Measurements from ENCODE around the gene RPS21.
A peak's percentile ranks its signal among the peaks of the same experiment; 100 is the strongest.

Gene RPS21

DNA sequence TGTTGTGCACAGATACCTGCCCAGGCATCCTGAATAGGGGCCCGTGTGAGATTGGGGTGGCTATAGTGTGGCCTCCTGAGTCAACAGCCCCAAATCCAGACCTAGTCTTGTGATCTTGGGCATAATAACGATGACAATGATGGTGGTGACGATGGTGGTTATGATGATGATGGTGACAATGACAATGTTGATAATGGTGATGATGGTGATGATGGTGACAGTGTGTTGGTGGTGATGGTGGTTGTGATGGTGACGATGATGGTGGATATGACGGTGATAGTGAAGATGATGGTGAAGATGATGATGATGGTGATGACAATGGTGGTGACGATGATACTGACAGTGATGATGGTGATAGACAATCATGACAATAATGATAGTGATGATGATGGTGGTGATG is 5.1 kb upstream of the RPS21 start:
- no peak for DNase-seq

DNA sequence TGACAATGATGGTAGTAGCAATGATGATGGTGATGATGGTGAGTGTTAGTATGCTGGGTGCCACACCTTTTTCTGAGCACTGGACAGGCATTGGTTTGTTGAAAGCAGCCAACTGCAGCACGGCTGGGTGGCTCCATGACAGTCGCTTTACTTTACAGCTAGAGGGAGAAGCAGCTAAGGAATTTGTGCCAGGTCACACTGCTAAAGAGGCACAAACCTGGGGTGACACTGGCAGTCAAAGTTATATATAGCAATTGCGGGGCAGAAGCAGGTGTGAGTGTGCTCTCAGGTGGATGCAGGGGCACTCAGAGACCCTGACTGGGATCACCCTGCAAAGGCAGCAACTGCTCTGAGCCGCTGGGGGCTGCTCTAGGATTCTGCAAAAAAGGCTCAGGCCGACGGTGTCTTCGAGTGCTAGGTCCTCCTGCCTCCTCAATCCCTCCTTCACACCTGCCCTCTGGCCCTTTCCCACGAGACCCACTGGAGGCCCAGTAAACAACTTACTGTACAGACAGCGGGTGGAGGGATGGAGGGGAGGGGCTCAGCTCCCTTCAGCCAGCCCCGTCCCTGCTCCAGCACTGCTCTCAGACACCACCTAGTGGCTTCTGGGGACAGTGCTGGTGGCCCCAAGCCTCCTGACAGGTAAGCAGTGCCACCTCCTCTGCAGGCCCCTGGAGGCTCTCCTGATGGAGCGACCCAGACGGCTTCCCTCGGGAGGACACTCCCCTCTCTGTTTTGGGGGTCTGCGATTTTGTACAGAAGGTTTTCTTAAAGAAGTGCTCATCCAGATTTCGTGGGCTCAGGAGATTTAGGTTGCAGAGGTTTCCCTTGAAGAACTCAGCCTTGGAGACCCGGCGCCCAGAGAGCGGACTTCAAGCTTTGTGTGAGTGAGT is 4.4 kb upstream of the RPS21 start:
- peak; percentile 59 to 71 for DNase-seq

DNA sequence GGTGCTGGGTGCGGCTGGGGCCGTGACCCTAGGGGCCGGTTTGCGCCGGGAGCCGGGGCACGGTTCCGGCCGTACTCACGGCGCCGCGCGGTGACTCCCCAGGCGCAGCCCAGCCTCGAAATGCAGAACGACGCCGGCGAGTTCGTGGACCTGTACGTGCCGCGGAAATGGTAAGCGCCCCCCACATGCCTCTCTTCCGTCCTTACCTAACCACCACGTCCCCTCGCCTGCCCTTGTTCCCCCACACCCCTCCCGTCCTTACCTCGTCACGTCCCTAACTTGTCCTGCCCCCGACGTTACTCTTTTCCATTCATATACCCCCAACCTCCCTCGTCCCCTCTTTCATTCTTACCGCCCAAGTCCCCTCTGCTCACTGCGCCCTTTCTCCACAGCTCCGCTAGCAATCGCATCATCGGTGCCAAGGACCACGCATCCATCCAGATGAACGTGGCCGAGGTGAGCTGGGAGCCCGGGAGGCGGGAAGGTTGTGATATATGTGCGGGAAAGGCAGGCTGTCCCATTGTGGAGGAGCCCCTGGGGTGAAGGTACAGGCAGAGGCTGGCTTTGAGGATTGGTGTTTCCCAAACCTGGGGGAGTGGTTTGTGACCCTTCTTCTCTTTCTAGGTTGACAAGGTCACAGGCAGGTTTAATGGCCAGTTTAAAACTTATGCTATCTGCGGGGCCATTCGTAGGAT is 463 bp downstream of the RPS21 start:
- DNase-seq = no peak

DNA sequence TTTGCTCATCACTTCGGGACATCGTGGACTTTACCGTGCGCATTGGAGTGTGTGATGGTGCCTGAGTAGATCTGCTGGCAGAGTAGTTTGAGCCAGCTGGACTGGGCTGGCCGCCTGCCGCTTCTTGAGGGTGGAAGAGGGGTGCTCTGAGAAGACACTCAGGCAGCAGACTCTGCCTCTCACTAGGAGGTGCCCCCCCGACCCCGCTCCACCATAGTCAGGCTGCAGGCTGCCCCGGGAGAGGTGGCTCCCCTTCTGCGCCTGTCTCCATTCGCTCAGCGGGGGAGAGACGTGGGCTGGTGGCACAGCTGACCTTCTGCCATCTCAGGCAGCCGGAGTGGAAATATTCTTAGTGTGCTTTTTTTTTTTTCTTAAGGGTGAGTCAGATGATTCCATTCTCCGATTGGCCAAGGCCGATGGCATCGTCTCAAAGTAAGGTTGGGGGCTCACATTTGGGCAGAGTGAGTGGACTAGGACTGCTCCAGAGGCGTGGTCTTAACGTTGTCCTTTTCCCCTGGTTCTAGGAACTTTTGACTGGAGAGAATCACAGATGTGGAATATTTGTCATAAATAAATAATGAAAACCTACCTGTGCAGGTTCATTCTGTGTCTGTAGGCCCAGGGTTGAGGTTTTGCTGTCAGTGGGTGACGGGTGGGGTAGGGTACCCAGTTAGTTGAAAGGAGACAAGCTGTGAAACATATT is 1.2 kb downstream of the RPS21 start:
- no peak for DNase-seq

DNA sequence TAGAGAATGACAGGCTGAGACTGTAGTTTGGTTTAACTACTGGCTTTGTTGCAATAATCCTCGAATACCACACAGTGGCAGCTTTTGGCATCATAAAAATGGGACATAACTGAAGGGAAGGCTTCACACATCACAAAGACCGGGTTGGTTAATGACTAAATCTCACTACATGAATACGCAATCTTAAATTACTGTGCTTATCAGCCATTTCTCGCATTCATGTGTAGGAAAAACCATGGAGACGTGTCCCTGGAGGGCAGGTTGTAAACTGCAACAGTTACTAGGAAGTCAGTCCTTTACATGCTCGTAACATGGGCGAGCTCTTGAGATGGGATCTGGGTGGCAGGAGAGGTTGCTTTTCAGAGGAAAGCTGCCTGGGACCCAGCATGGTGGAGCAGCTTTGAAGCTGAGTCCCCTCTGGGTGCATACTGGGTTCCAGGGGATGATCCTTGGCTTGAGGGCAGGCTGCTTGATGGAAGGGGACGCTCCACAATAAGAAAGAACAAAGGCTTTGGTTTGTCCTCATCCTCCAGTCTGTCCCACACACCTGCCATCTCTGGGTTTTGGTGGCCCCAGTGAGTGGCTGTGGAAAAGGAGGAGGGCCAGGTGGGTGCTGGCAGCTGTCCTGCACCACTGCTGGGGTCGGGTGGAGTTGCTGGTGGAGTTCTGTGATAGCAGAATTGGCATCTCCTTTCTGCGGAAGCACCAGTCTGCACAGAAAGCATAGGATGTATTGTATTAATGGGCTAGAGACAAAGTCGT is 2.1 kb downstream of the RPS21 start:
- no peak for DNase-seq

DNA sequence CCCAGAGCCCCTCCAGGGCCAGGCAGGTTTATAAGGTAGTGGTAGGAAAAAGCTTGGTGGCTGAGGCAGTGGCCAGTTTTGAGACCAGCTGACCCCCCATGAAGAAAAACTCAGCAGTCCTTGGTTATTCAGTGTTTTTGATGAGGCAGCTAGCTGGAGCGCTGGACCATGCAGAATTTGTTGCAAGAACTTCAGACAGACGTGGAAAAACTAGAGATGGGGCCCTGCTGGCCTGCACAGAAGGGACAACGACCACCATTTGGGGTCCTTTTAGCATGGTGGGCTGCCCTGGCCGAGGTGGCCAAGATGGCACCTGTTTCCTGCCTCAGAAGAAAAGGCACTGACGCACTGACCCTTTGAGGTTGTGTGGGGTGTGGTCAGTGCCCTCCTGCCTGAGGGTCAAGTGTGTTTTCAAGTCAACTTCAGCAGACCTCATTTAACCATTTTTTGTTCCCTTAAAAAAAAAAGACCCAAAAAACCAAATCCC is 2.7 kb downstream of the RPS21 start:
- DNase-seq = no peak

DNA sequence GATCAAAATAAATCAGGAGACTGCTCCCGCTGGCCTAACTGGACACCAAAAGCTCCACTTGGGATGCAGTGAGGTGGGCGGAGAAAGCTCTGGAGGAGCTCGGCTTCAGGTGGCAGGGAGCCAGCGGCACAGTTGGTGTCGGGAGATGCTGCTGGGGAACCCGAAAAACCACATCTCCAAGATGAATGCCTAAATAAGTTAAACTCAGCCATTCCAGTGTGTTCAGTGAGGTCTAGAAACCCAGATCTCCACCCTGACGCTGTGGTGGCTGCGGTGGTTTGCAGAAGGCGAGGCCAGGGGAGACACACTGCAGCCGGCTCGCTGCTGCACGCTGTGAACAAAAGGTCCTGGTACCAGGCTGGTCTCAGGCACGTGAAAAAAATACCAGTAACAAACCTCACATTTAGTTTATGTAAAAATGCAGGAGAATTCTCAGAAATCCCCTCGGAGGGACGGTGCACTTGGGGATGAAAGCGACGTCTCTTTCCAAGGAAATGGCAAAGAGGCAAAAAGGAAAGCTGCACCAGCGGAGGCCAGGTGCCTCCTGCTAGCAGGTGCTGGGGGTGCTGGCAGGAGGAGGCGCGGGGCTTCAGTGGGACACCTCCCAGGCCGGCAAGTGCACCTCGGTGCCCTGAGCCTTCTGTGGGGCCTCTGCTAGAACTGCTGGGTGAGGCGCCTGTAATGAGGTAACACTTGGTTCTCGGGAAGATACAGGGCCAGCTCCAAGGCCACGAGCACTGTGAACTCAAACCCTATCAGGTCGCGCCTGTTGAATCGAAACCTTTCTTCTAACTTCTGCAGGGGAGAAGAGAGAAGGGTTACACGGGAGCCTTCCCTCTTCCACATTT is 3.6 kb downstream of the RPS21 start:
- no peak for DNase-seq

DNA sequence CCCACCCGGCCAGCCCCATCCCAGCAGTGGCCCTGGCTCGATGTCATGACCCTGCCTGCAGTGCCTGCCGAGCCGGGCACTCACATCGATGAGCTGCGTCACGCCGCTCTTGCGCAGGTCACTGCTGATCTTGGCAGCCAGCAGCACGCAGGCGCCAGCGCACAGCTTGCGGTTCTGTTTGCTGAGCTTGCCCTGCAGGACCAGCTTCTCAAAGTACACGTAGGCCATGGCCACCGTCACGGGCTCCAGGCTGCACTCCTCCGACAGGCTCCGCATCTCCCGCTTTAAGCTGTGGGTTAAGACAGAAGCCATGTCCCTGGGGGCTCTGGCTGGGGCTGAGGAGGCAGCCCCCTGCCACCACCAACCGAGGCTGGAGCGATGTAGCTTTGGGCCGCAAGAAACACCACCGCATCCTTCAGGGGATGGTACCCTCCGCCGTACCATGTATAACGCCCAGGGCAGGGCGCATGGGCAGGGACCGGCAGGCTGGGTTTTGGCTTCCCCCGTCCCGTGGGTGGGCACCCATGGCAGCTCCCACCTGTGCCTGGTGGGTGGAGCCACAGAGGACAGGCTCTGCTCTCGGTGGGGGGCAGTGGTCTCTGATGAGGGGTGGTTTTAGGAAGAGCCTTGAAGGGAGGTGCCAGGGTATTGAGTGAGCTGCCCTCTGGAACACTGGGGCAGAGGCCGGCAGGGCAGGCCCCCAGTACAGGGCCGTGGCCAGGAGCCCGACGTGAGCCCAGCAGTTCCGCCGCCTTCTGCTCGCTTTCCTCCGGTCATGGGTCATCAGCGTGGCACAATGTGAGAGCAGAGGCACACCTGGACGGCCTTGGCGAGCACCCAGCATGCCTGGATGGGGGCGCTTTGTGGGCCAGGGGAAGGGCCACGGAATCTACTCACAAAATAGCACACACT is 4.5 kb downstream of the RPS21 start:
- no peak for DNase-seq

DNA sequence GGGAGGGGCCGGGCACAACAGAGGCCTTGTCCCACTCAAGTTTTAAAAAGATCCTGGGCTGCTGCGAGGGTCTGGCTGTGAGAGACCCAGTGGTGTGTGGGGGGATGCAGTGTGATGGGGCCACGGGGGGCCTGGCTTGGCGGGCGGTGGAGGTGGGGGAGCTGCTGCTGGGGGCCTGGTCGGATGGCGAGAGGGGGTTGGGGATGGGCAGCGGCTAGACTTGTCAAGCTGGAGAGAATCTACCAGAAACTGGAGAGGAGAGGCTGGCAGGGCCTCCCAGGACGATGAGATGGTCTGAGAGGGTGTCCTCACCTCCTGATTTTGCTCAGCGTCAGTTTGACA is 5.1 kb downstream of the RPS21 start:
- no peak for DNase-seq

DNA sequence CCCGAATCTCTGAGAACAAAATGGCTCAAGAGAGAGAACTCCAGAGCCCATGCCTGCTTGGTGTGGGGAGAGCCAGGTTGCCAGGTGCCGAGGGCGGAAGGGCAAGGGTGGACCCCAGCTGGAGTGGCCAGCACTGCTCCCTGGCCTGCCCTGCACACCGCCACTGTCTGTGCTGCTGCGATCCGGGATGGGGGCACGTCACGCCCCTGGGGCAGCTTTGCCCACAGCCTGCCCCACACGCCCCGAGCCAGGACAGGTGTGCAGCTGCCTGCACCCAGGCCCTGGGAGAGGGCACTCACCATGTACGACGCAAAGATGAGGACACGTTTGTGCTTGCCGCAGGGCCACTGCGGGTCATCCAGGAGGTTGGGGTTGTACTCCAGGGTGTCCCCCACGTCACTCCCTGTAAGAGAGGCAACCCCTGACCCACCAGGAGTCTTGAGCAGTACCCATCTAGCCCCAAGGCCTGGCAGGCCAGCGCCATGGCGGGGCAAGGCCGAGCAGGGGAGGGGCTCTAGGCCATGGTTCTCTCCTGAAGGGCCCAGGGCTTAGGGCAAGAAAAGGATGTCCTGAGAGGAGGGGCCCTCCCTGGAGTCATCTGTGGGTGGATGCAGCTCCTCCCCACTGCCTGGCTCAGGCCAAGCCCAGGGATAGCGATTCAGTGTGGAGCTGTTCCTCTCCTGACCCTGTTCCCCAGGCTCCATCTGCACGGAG is 5.9 kb downstream of the RPS21 start:
- DNase-seq = no peak

DNA sequence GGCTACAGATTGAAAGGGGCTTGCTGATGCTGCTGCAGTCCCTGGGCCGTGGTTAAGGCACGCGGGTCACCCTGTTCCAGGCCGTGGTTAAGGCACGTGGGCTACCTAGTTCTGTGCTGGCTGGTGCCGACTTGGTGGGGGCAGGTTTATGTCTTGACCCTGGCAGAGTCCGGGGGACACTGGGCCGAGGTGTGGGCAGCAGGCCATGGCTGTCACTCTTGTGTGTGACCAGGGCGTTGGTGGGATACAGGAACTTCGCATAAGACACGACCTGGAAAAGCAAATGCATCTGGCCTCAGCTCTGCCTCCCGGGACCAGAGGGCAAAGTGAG is 6.4 kb downstream of the RPS21 start:
- DNase-seq = no peak

DNA sequence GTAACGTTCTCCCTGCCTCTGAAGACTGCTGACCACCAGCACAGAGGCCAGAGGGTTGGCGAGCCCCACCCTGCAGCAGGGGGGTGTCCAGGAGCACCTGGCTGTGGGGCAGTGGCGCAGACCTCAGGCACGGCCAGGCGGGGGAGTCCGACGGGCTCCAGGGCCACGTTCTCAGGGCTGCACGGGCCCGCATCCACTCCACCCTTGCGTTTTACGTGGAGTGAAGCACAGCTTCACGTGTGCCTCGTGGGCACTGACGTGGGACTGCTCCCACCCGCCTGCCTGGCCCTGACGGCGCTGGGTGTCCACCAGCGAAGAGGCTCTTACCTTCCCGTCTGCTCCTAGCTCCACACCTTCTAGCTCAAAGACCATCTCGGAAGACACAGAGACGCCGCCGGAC is 6.9 kb downstream of the RPS21 start:
- no peak for DNase-seq

DNA sequence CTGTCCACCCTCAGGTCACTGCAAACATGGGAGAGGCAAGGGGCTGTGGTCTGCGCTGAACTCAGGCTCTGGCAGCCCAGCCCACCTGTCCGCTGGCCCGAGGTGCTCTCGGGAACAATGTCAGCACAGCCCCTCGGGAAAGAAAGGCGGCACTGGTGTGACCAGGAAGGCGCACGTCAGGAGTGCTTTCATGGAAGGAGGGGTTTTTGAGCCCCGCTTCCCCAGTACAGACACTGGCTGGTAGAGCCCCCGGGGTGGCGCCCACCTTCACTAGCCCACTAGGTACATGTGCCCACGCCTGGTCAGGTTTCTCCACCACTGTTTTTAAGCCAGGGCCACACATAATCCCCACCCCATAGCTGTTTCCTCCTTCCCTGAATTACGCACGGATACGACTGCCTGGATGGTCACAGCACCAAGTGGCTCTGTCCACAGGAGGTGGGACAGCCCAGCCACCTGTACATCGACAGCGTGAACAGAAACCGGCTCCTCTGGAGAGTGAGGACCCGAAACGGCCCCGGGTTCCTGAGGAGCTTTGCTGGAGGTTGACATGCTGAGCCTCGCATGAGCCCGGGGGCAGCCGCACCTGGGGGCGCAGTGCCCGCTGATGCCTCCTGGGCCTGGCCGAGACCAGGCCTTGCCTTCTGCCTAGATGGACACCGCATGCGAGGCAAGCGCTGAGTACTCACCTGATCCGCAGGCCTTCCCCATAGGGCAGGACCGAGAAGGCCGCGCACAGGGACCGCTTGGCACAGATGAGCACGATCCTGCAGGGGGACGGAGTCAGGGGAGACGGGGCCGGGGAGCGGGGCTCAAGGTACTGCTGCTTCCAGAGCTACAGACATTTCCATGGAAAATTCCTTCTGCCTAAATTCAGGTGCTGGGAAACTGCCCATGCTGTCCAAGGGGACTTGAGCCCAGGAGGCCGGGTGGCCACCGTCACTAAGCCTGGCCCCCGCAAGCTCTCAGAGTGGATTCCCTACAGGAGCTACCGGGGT is 7.6 kb downstream of the RPS21 start:
- no peak for DNase-seq

DNA sequence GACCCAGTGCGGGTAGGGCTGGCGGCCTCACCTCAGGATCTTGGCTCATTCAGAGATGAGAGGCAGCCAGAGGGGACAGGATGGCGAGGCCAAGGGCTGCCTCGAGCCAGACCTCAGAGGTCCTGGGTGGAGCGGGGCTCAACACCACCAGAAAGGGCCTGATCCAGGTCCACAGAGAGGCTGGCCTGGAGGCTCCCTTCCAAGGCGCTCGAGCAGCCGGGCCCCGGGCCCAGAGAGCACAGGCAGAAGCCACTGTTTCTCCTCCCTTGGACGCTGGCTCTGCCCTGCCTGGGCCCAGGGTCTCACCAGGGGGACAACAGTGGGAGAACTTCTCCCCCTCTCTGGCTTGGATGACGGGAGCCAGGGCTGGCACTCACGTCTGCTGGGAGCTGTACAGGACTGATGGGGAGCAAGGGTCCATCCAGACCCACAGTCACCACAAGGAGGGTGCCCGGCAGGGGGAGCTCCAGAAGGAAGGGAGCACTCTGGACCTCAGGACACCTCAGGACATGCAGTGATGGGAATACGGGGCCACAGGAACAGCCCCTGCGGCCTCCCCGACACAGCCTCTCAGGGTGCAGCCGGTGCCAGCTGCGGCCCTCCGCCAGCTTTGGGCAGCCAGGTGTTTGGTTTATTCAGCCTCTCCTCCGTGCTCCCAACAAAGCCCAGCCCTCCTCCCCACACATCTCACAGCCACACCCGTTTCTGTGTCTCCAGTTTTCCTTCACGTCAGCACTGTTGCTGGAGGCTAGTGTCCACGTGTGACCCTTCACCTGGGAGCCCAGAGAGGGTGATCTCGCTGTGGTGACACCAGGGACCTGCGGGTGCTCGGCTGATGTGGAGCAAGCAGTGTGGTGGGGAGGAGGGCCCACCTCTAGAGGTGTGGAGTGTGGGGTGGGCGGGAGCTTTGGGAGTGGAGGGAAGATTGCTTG is 8.7 kb downstream of the RPS21 start:
- no peak for DNase-seq

DNA sequence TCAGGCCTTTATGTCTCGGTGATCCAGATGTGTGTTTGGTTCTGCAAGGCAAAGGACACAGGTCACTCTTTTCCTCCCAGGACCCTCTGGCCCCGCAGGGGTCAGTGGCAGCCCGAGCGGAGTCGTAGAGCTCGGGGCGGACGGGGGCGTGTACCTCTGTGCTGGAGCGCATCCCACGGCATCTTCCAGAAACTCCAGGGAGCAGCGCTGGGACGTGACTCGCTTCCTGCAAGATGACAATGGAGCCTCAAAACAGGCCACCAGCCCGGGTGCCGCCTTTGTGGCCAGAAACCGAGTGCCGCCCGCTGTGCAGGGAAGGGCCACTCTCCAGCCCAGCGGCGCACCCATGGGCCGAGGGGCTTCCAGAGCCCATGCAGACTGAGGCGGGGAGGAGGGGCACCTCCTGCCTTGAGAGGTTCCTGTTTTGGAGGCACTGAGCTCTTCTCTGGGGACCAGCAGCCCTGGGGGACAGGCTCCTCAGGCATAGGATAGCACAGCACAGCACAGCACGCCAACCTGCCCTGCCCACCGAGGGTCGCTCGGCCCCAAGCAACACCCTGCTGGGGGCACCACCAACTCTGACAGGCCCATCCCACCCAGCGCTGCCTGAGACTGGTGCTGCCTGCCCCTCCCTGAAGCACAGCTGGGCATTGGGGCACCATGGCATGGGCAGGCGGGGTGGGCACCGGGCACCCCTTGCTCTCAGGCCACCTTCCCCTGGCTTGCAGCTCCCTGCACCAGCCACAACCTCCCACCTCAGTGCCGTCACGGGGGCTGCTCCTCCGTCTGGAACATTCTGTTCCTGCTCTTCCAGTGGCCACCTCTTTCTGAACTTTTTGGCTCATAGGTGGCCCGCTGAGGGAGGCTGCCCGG is 9.7 kb downstream of the RPS21 start:
- DNase-seq = no peak

DNA sequence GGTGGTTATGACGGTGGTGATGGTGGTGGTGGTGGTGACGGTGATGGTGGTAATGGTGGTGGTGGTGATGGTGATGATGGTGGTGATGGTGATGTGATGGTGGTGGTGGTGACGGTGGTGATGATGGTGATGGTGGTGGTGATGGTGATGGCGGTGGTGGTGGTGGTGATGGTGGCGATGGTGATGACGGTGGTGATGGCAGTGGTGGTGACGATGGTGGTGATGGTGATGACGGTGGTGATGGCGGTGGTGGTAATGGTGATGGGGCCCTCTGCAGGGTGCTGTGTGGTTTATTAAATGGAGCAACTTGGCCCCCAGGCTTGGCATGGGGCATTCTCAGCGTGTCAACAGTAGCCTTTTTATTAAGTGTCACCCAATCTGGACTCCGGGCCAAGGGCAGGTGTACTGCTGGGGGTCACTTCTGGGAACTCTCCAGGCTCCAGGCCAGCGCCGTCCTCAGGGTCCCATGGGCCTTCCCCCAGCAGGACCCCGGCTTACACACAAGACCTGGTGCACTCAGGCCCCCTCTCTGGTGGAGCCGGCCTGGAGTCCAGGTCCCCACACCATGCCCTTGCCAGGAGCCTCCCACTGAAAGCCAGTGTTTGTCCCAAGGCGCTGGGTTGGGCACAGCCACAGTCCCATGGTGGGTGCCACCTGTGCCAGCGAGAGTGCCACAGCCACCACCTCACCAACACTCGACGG is 11.4 kb downstream of the RPS21 start:
- no peak for DNase-seq
